GM19372 (cell line): ENCODE data around the gene UBXN2A.

ENCODE experiments used
- ATAC-seq: cut with Tn5 transposase; IDR thresholded peaks from one replicate; pipeline ENCODE4 v1.9.1; 2021; ENCODE audit warnings: mild to moderate bottlenecking, low read depth, moderate library complexity; ENCODE audit not compliant: unreplicated experiment

Gene UBXN2A

GRCh38 chr2:23939987-23940717 lies at the start of gene UBXN2A:
TSS of gene UBXN2A (plus strand) at chr2:23940463. CDS start at chr2:23958315, 17,852 bp downstream.
- ATAC-seq, result peak; percentile 73

GRCh38 chr2:23900133-23900532 lies 40.1 kb upstream of the UBXN2A start:
- ATAC-seq, result no peak

- ATAC-seq, result no peak
Measured at GRCh38 chr2:23900541-23901322, 39.5 kb upstream of the UBXN2A start.

- no peak for ATAC-seq
Measured at GRCh38 chr2:23901966-23902846, 38.1 kb upstream of the UBXN2A start.

GRCh38 chr2:23903034-23903433 lies 37.2 kb upstream of the UBXN2A start:
- no peak for ATAC-seq

GRCh38 chr2:23904215-23904614 lies 36.0 kb upstream of the UBXN2A start:
- ATAC-seq, result no peak

GRCh38 chr2:23904692-23905091 lies 35.6 kb upstream of the UBXN2A start:
- no peak for ATAC-seq

- ATAC-seq, result no peak
Measured at GRCh38 chr2:23905155-23905554, 35.1 kb upstream of the UBXN2A start.

GRCh38 chr2:23912054-23912453 lies 28.2 kb upstream of the UBXN2A start:
- ATAC-seq, result no peak

- ATAC-seq, result no peak
Measured at GRCh38 chr2:23915327-23915726, 24.9 kb upstream of the UBXN2A start.

- ATAC-seq, result no peak
Measured at GRCh38 chr2:23916727-23917405, 23.4 kb upstream of the UBXN2A start.

GRCh38 chr2:23918837-23919489 lies 21.3 kb upstream of the UBXN2A start:
- no peak for ATAC-seq

- ATAC-seq, result no peak
Measured at GRCh38 chr2:23924589-23925359, 15.5 kb upstream of the UBXN2A start.

GRCh38 chr2:23925702-23926289 lies 14.5 kb upstream of the UBXN2A start:
- peak; percentile 48 for ATAC-seq

GRCh38 chr2:23926290-23926749 lies 13.9 kb upstream of the UBXN2A start:
- ATAC-seq, result peak; percentile 13

- ATAC-seq, result peak; percentile 76
Measured at GRCh38 chr2:23926750-23927571, 13.3 kb upstream of the UBXN2A start, which contains the start of gene ATAD2B. TSS of gene ATAD2B (minus strand) at chr2:23927123. CDS start at chr2:23926770, 353 bp downstream.

GRCh38 chr2:23934259-23934658 lies 6.0 kb upstream of the UBXN2A start:
- no peak for ATAC-seq
